HG03520 (cell line): Measurements from ENCODE around the gene LUM.
"Not testable (repeated sequence)": the region's sequence is repeated elsewhere in the genome, so short reads cannot be mapped to it uniquely, and the experiment has no call there.

ENCODE experiments used
- ATAC-seq: cut with Tn5 transposase; IDR thresholded peaks from one replicate; pipeline ENCODE4 v1.9.1; 2021; ENCODE audit warnings: mild to moderate bottlenecking, moderate library complexity; ENCODE audit not compliant: unreplicated experiment

The LUM gene

DNA sequence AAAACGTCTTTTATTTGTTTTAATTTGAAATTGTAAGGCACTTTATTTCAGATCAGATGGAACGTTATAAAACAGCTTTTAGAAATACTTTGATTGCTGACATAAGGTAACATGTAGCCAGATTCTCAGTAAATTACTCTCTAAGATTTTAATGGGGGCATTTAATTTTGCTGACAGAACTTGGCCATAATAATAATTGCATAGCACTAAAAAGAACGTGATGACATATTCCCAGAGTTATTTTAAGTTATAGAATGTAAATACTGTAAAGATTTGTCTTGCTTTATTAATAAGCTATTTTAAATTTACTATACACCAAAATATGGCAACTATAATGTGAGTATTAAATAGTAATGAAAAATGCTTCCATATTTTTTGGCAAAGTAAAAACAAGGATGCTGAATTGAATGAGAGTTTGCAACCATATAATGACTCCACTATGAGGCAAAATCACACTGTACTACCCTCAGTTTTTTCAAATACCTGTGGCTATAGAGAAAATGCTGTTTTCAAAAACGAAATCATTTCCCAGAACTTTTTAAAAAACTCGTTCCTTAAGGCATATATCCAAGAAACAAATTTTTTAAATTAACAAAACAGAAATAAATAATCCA is 876 bp downstream of the LUM start:
- ATAC-seq = no peak

DNA sequence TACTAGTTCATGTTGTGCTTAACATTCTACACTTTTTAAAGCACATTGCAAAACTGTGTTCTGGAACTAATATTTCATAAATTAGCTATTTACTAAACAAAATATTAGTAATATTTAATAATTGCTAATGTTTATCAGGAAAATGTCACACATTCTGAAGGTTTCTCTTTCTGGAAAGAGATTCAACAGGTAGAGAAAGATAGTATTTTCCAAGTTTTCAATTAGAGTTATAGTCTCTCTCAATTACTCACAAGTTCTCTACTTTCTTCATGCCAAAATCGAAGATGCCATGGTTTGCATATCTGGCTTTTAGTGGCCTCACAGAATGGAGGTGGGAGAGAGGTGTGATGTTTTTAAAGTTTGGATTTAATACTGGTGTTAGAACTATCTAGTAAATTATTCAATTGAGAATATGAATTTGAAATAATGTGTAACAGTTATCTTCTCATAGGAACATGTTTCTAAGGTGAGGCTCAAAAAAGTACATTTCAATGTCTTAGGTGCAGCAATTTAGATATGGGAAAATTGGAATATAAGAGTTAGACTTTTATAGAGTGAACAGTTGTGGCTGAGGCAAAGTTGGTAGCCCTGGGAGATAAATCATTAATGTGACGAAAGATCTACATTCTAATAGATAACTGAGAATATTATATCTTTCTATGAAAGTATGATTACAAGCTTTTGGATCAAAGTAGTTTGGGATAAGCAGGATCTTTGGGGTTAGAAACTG is 1.5 kb downstream of the LUM start:
- ATAC-seq = no peak

DNA sequence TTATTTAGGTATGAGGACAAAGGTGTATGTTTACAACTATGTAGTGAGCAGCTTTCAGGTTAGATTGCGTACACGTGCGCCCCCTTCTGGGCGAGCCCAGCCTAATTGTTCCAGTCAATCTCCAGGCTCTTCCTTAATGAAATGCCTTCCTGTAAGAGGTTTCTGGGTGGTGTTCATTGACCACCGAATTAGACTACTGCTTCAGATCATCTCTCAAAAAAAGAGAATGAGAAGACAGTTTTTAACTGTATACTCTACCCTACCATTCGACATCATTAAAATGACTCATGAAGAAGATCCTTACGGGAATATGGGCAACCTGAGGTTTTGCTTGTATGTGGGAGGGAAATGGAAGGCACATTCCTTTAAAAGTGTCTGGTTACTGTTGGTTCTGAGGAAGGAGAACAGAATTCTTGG is 2.1 kb downstream of the LUM start:
- peak; percentile 64 for ATAC-seq

DNA sequence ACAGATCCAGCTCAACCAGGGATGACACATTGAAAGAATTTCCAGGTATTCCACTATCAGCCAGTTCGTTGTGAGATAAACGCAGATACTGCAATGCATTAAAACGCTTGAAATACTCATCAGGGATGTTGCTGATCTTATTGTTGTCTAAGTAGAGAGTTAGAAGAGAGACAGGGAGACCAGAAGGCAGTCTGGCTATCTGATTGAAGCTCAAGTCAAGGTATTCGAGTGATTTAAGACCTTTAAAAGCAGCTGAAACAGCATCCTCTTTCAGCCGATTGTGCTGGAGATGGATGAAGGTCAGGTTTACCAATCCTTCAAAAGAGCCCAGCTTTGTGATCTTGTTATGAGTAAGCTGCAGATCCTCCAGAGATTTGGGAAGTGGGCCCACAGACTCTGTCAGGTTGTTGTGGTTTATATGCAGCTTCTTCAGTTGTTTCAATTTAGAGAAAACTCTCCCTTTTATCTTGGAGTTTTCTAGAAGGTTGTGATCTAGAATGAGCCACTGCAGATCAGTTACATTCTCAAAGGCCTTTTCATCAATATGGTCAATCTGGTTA is 3.0 kb downstream of the LUM start:
- ATAC-seq = no peak

DNA sequence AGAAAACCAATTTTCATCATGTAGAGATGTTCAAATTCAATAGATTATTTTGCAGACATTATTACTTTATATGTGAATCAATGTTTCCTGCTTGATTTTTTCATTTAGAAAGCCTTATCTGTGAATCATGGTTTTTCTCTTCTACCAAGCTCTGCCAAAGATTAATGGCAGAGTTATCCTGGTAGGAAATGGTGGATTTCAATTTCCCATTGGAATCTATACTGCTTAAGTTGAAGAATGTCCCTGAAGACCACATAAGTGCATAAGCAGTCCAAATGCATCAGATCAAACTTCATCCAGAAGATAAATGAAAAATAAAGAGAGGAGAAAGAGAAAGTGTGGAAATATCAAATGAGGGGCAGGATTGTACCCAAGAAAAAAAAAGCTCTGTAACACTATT is 5.0 kb downstream of the LUM start:
- no peak for ATAC-seq

DNA sequence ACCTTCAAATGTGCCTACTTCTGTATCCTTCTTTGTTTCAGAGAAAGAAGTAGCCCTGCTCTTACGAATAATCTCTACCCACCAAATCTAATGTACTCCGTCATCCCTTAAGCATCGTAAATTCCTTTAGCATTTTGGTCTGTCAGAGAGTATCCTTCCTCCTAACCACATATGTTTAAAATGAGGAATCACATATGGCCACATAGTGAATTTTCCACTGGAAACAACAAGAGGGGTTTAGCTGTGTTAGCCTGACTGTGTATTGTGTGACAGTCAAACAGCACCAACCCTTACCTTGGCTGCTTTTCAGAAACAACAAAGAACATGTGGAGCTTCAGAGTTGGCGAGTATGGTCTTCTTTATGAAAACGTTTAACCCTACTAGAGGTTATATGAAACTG is 5.5 kb downstream of the LUM start:
- ATAC-seq = no peak

DNA sequence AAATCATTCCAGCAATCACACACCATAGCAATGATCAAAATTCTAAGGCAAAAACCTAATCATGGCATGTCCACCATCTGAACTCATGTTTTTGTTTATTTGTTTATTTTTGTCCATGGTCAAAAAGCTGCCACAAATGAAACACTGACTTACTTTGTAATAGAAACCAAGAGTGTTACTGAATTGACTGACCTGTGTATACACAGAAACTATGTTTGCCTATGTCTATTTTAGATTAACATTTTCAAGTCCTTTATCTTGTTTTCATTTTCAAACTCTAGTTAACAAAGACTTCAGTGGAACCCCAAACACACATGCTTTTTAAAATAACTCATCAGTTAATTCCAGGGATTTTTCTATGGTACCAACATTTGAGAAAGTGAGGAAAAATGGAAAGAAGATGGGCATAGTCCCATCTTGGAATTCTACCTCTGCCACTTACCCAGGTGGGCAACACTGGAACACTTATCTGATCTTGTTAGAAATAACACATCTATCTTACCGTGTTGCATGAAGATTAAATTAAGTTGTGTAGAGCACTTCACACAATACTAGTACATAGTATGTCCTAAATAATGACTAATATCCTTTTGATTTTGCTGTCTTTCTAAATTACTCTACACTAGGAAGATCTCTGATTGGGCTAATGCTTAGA is 6.4 kb downstream of the LUM start:
- peak; percentile 83 for ATAC-seq

DNA sequence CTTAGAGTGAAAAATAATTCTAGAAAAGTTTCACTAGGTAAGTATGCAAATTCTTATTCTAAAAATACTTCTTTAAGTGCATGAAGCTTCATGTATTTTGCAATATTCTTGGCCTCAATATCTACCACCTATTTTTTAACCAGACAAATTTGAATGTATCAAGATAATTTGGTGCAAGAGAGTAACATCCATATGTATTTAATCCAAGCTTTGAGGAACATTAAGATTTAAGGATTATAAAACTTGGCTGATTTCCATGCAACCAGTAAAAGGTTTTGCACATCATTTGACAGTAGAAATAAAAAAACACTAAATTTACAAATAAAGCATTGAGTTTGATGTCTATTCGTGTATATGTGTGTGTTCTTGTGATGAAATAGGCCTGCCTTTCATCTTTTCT is 7.7 kb downstream of the LUM start:
- no peak for ATAC-seq

DNA sequence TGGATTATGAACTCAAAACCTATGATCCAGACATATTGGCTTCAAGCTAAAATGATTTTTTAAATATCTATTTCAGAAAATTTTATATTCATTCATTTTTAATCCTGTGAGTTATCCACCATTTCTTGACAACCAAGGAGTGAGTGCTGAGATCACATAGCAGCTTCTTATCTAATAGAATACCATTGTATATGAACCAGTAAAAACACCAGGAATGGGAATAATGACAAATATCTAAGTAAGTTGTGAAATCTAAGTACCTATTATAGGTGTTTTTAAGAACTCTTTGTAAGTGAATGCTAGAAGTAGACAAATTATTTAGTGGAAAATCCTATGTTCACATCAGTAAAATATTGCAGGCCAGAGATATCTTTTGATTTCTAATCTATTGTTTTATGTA is 8.2 kb downstream of the LUM start:
- no peak for ATAC-seq

DNA sequence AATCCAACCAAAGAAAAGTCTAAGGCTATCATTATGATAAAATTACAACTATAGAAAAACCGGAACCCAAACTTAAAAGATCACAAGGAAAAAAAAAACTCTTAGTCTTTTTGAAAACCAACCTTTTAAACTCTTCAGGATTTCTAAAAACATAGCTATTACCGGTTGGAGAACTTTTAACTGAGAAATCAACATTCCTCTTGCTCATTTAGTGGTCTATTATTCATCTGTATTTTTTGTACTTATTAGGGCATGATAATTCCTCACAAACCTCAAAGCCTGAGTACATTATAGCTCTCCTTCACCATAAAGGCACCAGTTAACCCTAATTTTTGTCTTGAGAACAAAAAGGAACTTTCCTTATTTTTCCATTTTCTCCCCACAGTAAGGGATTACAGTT is 10.4 kb downstream of the LUM start:
- ATAC-seq = no peak

DNA sequence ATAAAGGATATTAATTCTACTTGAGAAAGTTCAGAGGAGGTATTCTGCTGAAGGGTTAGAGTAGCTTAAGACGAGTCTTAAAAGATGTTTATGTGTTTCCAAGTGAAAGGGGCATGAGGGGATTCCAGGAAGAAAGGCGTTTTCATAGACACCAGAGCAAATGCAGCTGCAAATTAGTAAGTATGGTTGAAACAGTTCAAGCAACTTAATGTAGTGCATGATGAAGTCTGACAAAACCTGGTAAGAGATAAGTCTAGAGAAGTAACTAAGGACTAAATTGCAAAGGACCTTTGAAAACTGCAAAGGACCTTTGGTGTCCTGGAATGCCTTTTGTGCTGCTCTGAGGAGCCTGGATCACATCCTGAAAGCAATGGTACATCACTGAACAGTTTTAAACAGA is 11.5 kb downstream of the LUM start:
- ATAC-seq = no peak

DNA sequence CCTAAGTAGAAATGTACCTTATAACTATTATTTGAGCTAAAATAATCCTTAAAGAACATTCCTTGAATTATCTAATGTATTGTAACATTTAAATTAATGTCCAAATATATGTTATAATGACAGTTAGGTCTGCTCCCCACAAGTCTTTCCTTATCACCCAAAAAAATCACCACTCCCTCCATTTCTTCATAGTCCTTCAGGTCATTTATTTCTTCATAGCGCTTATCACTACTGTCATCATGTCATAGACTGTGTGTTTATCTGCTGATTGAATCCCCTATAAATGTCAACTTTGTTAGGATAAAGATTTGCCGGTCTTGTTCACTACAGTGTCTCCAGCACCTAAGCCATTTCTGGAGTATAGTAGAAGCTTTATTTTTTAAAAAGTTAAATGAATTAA is 12.0 kb downstream of the LUM start:
- no peak for ATAC-seq

DNA sequence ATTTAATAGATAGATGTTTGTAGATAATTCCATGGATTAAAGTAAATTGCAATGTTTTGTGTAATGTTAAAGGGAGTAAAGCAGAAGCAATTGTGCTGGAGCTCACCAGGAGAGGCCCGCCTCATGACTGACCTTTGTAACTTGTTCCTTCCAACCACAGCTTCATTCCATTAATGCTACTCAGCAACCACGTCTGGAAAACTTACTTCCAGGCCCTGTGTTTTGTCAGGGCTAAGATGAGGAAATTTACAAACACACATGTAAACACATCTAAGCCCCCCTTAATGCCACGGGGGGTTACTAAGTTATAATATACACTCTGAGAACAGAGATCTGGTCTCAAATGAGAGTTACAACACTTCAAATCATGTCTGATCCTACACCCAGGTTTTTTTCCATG is 12.4 kb downstream of the LUM start:
- ATAC-seq = no peak

DNA sequence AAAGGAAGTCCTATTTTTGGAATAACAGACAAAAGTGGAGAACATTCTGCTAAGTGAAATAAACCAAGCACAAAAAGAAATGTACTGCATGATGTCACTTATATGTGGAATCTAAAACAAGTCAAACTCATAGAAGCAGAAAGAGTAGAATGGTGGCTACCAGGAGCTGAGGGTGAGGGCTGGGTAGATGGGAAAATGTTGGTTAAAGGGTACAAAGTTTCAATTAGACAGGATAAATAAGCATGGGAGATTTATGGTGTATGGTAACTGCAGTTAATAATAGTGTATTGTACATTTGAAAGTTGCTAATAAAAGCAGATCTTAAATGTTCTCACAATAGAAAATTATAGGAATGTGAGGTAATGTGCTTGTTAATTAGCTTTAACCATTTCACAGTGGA is 12.8 kb downstream of the LUM start:
- no peak for ATAC-seq

DNA sequence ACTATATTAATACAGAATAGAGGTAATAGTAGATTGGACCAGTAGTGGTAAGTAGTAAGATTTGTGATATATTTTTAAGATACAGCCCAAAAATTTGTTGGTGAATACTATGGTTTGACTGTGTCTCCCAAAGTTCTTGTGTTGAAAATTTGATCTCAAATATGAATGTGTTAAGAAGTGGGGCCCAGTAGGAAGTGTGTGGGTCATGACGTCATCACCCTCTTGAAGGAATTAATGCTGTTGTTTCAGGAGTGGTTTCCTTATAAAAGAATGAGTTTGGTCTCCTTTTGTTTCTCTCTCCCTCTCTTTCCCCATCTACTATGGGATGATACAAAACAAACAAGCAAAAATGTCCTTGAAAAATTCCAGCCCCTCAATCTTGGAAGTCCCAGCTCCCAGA is 16.3 kb downstream of the LUM start:
- ATAC-seq = no peak

DNA sequence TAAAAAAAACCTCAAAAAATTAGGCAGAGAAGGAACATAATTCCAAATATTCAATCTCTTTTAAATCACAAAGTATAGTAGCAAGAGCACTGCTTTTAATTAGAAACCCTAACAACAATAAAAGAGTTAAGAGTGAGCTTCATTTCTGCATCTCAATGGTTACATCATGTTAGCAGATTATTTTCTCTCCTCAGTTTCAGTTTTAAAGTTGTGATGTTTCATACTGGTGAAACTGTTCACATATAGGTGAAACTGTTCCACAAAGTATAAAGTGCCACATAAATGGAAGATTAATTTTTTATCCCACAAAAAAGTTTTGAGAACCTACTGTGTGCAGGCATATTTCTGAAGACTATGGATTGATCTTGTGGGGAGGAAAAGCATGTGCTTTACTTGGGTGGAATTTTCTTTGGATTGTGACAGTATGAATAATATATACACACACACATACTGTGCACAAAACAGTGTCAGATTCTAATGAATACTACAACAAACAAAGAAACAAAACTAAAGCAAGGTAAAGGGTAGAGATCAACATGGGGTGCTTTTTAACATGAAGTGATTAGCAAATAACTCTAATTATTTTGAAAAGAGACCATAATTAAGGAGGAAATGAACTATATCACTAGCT is 17.1 kb downstream of the LUM start:
- no peak for ATAC-seq

DNA sequence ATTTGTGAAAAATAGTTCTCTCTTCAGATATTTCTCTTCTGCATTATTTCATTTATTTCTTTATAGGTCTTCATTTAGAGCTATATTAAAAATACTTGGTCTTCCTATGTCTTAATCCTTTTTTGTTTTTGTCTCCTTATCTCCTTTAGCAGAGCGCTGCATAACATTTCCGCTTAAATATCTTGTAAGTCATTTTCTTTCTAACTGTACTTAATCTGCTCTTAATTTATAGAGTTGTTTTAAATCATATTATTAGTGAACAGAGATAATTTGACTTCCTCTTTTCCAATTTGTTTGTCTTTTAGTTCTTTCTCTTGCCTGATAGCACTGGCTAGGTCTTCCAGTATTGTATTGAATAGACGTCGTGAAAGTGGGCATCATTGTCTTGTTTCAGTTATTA is 18.0 kb downstream of the LUM start:
- no peak for ATAC-seq

DNA sequence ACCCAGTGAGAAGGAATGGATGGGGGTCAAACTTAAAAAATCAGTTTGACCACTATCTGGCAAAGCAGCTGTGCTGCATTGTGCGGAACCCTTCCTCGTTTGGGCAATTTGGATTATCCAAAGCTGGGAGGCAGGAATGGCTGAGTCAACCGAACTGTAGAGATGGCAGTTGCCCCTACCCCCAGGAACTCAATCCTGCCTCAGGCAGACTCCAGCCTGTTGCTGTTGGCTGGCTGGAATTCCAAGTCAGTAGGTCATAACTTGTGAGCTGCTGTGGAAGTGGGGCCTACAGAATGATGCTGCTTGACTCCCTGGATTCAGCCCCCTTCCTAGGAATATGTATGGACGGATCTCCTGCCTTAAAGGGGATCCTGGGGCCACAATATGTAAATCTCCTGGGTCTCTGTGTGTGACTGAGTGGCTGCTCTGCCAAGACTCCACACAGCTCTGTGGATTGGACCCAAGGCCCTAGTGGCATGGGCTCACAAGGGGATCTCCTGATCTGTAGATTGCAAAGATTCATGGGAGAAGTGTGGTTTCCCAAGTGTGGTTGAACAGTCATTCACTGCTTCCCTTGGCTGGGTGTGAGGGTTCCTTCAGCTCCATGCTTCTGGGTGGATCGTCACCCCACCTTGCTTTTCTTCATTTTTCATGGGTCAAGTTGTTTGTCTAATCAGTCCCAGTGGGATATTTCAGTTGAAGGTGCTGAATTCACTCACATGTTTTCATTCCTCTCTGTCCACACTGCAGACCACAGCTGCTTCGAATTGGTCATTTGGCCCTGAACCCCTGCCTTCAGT is 19.2 kb downstream of the LUM start:
- no peak for ATAC-seq

DNA sequence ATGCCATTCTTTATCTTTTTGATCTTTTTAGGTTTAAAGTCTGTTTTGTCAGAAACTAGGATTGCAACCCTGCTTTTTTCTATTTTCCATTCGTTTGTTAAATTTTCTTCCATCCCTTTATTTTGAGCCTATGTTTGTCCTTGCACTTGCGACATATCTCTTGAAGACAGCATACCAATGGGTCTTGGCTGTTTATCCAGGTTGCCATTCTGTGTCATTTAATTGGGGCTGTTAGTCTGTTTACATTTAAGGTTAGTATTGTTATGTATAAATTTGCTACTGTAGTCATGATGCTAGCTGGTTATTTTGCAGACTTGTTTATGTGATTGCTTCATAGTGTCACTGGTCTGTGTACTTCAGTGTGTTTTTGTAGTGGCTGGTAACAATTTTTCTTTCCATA is 21.3 kb downstream of the LUM start:
- not testable (repeated sequence) for ATAC-seq

DNA sequence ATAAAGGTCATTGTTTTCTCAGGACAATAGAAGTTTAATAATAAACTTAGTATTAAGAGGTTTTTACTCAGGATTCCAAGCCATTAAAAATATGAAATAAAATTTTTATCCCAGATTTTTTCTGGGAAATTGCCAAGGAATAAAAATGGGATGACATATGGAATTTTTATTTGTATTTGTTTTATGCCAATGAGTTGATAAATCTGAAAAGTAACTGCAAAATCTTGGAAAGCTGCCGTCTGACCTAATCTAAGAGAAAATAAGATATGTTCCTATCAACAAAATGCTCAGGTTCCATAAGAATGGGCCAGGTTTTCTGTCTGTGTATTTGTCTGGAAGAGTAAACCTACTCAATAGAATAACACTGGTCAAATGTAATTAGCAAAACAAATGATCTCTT is 31.3 kb downstream of the LUM start:
- no peak for ATAC-seq

DNA sequence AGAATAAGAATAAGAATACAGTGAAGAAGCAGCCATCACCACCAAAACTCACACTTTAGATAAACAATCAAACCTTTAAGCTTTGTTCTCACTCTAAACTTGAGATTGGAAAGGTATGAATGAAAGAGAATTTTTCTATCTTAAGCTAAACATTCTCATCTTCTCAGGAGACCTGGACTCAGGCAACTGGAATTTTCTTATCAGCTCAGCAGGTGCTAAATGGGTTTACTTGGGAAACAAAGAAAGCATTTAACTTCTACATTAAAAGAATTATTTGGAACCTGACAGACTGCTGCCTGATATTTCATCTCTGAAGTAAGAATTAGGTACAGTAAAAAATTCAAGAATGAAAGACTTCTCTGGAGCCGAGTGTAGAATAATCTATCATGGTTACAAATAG is 32.8 kb downstream of the LUM start:
- no peak for ATAC-seq
